Stimulated activated CD4-positive, alpha-beta T cell treated with anti-CD3 and anti-CD28 coated beads, TNF-alpha, amount 100 ng/mL, for 1 hour (primary cell): ENCODE measurements around the gene ARMC2.

Source experiments
- DNase-seq, 3 donors: peaks; one replicate each; pipeline ENCODE4 v3.0.0-alpha.2; 2020; ENCODE audit warnings: low read depth in 3 of 3, low spot score in 1 of 3

Gene ARMC2

GRCh38 chr6:109009962-109010704 lies 161.9 kb downstream of the ARMC2 start:
- DNase-seq, result no peak

- DNase-seq, result no peak
Measured at GRCh38 chr6:109010705-109011102, 162.5 kb downstream of the ARMC2 start.

GRCh38 chr6:109013656-109014305 lies 165.6 kb downstream of the ARMC2 start:
- DNase-seq, result no peak

GRCh38 chr6:109014606-109015005 lies 166.4 kb downstream of the ARMC2 start:
- DNase-seq, result no peak

GRCh38 chr6:109015176-109015575 lies 167.0 kb downstream of the ARMC2 start:
- DNase-seq, result no peak

- no peak for DNase-seq
Measured at GRCh38 chr6:109019911-109020310, 171.7 kb downstream of the ARMC2 start.

- DNase-seq, result no peak
Measured at GRCh38 chr6:109021870-109022269, 173.6 kb downstream of the ARMC2 start.

GRCh38 chr6:109023356-109023925 lies 175.2 kb downstream of the ARMC2 start:
- no peak for DNase-seq
